Stimulated activated CD4-positive, alpha-beta T cell treated with anti-CD3 and anti-CD28 coated beads, Interleukin-1b, Interleukin-23, amount 100 ng/mL, for 4 hours (primary cell): ENCODE results near the gene WT1.

Experiments
- DNase-seq, 2 donors: peaks; one replicate each; pipeline ENCODE4 v3.0.0-alpha.2; 2020; ENCODE audit warnings: low read depth in 2 of 2

Gene WT1

GRCh38 chr11:32438346-32438865 lies 3.1 kb upstream of the WT1 start:
- no peak for DNase-seq

- no peak for DNase-seq
These were observed 2.4 kb upstream of the WT1 start for GRCh38 chr11:32437495-32438345.

- DNase-seq: no peak
These were observed 1.6 kb upstream of the WT1 start for GRCh38 chr11:32436751-32437494.

- DNase-seq: no peak
These were observed 807 bp upstream of the WT1 start for GRCh38 chr11:32435942-32436750.

GRCh38 chr11:32435152-32435480 lies 223 bp downstream of the WT1 start:
- DNase-seq: no peak

- no peak for DNase-seq
These were observed 785 bp downstream of the WT1 start for GRCh38 chr11:32434356-32435151.

DNA sequence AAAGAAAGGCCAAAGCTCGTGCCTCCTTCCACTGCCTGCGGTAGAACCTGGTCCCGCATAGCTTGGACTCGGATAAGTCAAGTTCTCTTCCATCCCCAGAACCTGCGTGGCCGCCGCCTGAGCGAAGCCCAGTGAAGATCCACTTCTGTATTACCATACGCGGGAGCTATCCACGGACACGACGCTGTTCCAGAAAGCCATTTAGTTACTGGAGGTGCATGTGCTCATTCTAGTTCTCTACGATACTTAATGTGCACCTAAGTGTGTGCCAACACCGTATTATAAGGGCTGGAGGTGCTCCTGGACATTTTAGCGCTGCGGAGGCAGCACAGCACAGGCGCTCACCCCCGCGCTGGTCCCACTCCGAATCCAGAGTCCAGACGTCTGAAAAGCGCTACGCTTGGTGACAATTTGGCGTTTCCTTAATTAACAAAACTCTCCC lies 1.4 kb downstream of the WT1 start:
- no peak for DNase-seq

- DNase-seq: no peak
These were observed 2.0 kb downstream of the WT1 start for GRCh38 chr11:32433101-32433913.

GRCh38 chr11:32432565-32432964 lies 2.8 kb downstream of the WT1 start:
- no peak for DNase-seq

DNA sequence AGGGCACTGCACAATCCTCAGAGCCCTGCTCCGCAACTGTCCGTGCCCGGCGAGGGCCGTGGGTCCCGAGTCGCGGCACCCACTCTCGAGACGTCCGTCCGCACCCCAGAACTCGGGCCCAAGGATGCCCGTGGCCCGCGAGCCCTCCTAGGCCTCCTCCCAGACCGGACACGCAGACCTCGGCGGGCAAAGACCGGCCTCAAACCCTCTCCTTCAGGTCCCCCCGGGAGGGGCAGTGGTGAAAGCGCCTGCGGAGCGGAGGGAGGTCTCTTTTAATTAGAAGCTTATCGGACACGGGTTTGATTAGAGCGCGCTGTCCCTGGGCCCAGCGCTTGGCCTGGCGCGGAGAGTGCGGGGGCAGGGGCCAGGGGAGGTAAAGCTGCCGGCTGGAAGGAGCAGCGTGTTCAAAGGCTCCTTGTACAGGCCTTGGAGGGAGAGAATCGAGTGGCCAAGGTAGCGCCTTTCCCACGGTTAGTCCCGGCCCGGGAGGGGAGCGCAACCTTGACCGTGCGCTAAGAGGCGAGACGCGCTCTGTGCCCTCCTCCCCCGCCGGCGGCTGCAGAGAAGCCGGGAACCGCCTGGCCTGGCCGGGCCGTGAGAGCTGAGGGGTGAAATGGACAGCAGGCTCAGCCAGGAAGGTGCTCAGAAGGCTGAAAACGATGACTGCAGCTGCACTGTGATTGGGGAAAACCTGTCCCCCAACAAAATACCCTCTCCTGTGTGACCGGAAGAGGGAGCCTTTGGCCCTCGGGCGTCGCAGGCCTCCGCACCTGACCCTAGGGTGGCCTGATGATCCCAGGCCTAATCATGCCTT lies 4.6 kb downstream of the WT1 start:
- no peak for DNase-seq

- DNase-seq: no peak
These were observed 5.9 kb downstream of the WT1 start for GRCh38 chr11:32429477-32429876.

DNA sequence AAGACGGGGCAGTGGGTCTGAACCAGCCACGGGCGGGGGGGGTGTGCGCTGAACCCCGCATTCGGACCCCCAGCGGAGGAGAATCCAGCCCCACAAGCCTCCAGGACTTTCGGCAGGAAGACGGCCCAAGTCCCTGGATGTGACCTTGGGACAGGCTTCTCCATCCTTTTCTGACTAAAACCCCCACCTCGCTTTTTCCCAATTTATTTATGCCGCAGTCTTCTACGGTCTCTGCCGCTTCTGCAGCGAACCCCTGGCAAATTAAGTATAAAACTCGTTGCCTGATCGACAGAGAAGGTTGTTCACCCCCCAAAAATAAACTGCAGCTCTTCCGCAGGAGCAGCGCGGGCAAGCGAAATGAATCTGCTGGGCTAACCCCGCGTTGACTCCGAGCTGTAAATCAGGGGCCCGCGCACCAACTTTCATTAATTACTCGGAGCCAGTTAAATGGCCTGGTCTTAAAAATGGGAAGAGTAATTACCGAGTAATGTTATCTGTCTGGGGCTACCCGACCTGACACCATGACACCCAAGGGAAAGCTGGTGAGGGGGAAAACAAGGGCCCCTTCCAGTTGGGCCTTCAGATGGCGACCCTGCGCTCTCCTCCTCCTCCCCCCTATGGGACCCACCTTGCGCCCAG lies 6.6 kb downstream of the WT1 start:
- DNase-seq: no peak

DNA sequence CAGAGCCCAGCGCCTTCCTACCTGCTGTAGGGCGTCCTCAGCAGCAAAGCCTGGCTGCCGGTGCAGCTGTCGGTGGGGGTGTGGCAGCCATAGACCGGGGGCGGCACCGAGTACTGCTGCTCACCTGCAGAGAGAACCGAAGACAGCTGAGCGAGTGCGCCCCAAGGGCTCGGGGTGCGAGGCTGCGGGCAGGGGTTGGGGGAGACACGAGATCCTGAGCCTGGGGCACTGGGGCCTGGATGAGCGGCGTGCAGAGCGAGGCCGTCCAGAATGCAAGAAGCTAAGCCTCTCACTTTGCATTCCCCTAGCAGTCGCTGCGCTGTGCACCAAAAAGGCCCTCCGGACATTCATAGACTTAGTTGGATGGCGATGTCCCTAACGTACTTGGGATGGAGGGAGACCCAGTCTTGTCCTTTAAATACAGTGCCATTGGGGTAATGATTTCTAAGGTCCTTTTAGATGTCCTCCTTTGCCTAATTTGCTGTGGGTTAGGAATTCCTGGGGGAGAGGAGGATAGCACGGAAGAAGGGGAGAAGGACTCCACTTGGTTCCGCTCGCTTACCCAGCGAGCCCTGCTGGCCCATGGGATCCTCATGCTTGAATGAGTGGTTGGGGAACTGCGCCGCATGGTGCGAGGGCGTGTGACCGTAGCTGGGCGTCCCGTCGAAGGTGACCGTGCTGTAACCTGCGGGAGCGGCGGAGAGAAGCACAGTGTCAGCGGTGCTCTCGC lies 7.2 kb downstream of the WT1 start:
- DNase-seq: no peak

- no peak for DNase-seq
These were observed 7.8 kb downstream of the WT1 start for GRCh38 chr11:32427616-32427934.

DNA sequence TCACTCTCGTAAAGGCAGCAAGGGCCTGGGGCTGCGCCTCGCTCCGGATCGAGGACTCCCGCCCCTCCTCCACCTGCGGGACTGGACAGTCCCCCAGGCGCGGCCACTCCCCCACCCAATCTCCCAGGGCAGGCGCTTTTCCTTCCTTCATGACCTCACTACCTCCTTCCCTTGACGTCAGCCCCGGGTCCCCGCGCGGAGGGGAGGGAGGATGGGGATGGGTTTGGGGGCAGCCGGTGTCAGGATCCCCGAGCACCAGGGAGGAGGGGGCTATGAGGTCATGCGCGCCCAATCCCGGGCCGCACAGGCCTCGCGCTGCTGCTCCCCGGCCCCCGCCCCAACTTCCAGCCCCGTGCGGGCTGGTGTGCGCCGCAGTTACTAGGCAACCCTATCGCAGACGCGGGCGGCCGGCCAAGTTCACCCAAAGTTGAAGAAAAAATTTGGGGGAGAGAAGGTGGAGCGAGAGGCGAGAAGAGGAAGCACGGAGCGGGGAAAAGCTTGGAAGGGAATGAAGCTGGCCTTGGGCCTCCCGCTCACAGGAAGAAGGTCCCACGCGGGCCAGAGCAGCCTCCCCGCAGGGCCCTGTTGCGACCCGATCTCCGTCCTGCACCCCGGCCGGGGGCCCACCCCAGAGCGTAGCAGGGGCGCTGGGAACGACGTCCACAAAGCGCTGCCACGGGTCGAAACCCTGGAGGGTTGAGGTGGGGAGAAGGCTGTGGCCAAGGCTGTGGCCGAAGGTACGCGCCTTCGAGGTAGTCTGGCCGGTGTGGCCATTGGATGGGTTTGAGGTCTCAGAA lies 8.3 kb downstream of the WT1 start:
- DNase-seq: no peak

- DNase-seq: no peak
These were observed 9.1 kb downstream of the WT1 start for GRCh38 chr11:32426192-32426591.

- DNase-seq: no peak
These were observed 9.6 kb downstream of the WT1 start for GRCh38 chr11:32425761-32426160.

- no peak for DNase-seq
These were observed 12.8 kb downstream of the WT1 start for GRCh38 chr11:32422545-32422944.
